B cell (primary cell): ENCODE results near the gene SHC3.

Experiments
- EZH2 ChIP-seq: IDR thresholded peaks from 2 replicates; pipeline ENCODE4 v1.6.1; 2012; ENCODE audit warnings: borderline replicate concordance, low read depth, mild to moderate bottlenecking, moderate library complexity, low read length; ENCODE audit not compliant: insufficient read depth, poor library complexity, severe bottlenecking
- TF ChIP-seq, protein P1 (sequence below): fragments of 200-600 bp; IDR thresholded peaks from one replicate; pipeline ENCODE4 v1.8.0; 2022; ENCODE audit warnings: antibody characterized with exemption, mild to moderate bottlenecking

DNA sequence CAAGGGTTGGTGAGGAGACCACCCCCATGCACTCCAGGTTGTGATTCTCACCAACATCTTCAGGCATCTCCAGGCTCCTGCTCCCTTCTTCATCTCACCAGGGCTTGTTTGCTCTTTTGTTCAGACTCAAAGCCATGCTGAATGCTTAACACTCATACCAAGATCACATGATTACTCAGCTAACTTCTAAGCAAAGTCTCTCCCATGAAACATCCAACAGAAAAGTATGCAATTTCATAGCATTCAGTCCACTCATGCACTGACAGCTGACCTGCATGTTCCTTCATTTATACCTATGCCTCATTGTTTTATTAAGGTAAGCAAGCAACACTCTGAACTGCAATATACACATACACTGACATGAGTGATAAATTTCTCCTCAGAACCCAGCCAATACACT, 69.0 kb downstream of the SHC3 start:
- TF ChIP-seq, protein P1, sequence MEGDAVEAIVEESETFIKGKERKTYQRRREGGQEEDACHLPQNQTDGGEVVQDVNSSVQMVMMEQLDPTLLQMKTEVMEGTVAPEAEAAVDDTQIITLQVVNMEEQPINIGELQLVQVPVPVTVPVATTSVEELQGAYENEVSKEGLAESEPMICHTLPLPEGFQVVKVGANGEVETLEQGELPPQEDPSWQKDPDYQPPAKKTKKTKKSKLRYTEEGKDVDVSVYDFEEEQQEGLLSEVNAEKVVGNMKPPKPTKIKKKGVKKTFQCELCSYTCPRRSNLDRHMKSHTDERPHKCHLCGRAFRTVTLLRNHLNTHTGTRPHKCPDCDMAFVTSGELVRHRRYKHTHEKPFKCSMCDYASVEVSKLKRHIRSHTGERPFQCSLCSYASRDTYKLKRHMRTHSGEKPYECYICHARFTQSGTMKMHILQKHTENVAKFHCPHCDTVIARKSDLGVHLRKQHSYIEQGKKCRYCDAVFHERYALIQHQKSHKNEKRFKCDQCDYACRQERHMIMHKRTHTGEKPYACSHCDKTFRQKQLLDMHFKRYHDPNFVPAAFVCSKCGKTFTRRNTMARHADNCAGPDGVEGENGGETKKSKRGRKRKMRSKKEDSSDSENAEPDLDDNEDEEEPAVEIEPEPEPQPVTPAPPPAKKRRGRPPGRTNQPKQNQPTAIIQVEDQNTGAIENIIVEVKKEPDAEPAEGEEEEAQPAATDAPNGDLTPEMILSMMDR, result no peak
- no peak for TF ChIP-seq EZH2
